GM10248 (cell line): ENCODE results near the gene RPRD1B.

ENCODE experiments used
- CTCF ChIA-PET: fragments of 300-600 bp; sonication (Branson Sonifier 250); formaldehyde crosslinking; extraction: SDS; loops from one replicate; lab custom pipeline; 2021; ENCODE audit warnings: antibody characterized with exemption; lab: Yijun Ruan, JAX
- POLR2A ChIA-PET: fragments of 350-650 bp; sonication (Branson Sonifier 250); formaldehyde crosslinking; extraction: SDS; loops from one replicate; lab custom pipeline; 2020; ENCODE audit warnings: antibody characterized with exemption; lab: Yijun Ruan, JAX
- DNase-seq: peaks from one replicate; pipeline ENCODE4 v3.0.0; 2012; ENCODE audit errors: extremely low spot score
- TF ChIP-seq, protein P1 (sequence below): IDR thresholded peaks from 2 replicates; pipeline ENCODE4 v1.5.1; 2012; ENCODE audit warnings: mild to moderate bottlenecking, low read depth; ENCODE audit errors: extremely low read depth, missing control alignments, control extremely low read depth

Gene RPRD1B

DNA sequence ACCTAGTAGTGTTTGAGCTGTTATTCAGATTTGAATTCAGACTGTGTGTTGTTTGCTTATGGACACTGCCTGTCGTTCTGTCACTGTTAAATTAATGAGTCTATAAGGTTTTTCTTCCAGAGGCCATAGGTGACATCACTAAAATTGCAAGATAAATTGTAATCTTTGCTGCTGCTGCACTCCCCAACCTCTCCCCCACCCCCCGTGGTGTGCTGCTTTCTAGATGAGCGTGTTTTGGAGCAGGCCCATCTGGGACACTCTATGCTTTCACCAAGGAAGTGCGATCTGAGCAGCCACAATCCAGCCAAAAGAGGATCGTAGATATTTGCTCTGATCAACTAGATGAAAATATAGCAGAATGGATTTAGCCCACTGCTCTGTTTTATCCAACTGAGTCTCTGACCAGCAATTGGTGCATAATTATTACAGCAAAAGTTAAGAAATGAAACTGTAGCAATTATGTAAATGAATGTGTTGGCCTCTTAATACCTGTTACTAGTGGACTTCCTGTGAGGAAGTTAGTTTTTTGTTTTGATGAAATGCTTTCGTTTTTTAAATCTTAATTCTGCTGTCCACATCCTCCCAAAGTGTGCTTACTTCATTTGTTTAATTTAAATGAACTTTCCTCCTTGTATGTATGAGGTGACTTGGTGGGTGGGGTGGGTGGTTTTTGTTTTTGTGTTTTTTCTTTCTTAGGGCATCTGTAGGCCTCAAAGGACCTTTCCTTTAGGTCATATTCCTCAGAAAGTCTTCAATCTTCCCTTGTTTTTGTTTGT lies 58.1 kb downstream of the RPRD1B start:
- POLR2A ChIA-PET, result no interaction called here
- CTCF ChIA-PET, result interaction anchor here (1.1 to 15.4 kb wide), 4 partner anchors 12 to 75 kb away, joined by 3 to 144 read pairs (median 4); no protein-coding TSS in a partner anchor
- TF ChIP-seq, protein P1, sequence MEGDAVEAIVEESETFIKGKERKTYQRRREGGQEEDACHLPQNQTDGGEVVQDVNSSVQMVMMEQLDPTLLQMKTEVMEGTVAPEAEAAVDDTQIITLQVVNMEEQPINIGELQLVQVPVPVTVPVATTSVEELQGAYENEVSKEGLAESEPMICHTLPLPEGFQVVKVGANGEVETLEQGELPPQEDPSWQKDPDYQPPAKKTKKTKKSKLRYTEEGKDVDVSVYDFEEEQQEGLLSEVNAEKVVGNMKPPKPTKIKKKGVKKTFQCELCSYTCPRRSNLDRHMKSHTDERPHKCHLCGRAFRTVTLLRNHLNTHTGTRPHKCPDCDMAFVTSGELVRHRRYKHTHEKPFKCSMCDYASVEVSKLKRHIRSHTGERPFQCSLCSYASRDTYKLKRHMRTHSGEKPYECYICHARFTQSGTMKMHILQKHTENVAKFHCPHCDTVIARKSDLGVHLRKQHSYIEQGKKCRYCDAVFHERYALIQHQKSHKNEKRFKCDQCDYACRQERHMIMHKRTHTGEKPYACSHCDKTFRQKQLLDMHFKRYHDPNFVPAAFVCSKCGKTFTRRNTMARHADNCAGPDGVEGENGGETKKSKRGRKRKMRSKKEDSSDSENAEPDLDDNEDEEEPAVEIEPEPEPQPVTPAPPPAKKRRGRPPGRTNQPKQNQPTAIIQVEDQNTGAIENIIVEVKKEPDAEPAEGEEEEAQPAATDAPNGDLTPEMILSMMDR, result no peak
- DNase-seq, result peak; percentile 31

DNA sequence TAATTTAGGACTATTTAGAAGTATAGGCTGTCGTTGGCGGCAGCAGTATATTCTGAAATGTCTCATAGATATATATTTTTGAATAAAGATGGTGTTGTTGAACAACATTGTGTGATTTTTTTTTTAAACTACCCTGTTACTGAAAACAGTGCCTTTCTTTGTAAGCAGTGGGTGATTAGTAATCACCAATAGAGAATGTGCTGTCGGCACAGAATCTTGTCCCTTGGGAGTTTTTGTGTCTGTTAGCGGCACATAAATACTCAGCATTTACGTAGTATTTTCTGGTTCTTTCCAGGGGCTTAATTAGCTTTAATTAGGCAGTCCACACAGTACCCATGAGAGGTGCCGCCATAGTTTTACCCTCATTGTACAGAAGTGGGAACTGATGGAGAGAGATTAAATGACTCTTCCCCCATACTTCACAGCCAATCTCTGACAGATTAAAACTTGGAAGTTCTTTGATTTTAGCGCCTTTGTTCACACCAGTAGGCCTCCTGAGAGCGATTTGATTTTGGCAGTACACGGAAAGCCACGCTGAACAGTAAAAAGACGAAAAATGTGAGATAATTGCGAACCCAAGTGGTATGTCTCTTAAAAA lies 58.8 kb downstream of the RPRD1B start:
- CTCF ChIA-PET, result interaction anchor here (1.1 to 15.4 kb wide), 2 partner anchors 13 to 18 kb away, joined by 4 to 144 read pairs; no protein-coding TSS in a partner anchor
- DNase-seq, result no peak
- TF ChIP-seq, protein P1, result no peak
- POLR2A ChIA-PET, result no interaction called here

DNA sequence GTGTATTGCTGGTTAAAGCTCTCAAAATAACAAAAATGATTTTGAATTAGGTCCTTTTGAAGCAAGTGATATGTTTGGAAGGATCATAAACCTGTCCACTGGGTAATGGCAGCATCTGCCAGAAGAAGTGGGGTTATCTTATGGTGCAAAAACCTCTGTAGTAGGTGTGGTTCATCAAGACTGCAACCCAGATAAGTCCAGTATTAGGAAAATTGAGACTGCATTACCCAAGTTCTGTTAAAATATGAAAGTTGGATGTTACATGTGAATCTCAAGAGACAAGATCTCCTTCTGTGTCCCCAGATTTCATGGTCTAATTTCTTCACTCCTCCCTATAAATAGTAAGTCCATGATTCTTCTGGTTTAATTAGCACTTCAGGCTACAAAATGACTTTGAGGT lies 59.4 kb downstream of the RPRD1B start:
- no peak for DNase-seq
- CTCF ChIA-PET, result interaction anchor here (1.1 to 15.4 kb wide), 3 partner anchors 13 to 19 kb away, joined by 4 to 144 read pairs (median 5); no protein-coding TSS in a partner anchor
- POLR2A ChIA-PET, result interaction anchor here (0.7 kb wide), 1 partner anchor 117 kb away, joined by 6 read pairs; no protein-coding TSS in a partner anchor
- TF ChIP-seq, protein P1, result no peak

DNA sequence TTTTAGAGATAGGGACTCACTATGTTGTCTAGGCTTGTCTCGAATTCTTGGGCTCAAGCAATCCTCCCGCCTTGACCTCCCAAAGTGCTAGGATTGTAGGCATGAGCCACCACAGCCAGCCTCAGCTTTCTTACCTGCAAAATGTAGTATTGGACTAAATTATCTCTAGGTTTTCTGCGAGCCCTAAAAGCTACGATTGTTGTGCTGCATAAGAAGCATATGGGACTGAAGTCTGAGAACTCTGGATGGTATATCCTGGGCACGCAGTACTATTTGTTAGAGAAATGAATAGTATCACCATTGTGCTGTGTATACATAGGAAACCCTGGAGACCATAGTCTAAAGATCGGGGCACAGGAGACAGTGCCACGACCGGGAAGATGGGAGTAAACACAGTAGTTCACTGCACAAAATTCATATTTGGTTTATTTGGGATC lies 60.1 kb downstream of the RPRD1B start:
- TF ChIP-seq, protein P1, result no peak
- POLR2A ChIA-PET, result interaction anchor here (1.2 kb wide), 1 partner anchor 17 kb away, joined by 3 read pairs; no protein-coding TSS in a partner anchor
- CTCF ChIA-PET, result interaction anchor here (1.0 to 15.4 kb wide), 4 partner anchors 10 to 71 kb away, joined by 3 to 144 read pairs (median 4); no protein-coding TSS in a partner anchor
- DNase-seq, result no peak

DNA sequence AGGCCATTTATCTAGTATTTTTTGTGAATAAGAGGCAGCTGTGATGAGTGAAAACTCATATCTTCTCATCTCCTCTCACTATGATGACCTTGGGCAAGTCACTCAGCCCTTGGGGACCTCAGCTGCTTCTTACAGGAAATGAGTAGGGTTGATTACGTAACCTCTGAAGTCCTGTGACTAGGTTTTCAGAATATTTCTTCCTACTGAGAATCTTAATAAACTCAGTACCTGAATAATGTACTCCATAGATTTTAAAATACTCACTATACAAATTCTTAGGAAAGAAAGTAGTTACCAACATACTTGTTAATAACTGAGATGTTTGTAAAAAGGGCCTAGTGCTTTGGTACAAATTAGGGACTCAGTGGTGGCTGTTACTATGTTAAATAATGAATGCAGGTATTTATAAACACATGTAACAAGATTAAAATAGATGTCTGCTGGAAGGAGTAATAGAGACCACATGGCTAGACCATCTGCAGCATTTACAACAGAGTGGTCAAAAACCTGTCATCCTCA lies 60.9 kb downstream of the RPRD1B start:
- POLR2A ChIA-PET, result interaction anchor here (1.2 kb wide), 1 partner anchor 18 kb away, joined by 3 read pairs; no protein-coding TSS in a partner anchor

More for the DNA sequence above, 60.9 kb downstream of the RPRD1B start:
- DNase-seq, result peak; percentile 72
- CTCF ChIA-PET, result interaction anchor here (1.0 to 15.4 kb wide), 5 partner anchors 11 to 70 kb away, joined by 3 to 144 read pairs (median 5); no protein-coding TSS in a partner anchor
- TF ChIP-seq, protein P1, result no peak
